Heart left ventricle (tissue), 13 donors: ENCODE data around the gene DZIP1.

Experiments
- POLR2A ChIP-seq, 2 donors: fragments of 450-650 bp; IDR thresholded peaks; one replicate each; pipeline ENCODE4 v1.6.1; 2017; ENCODE audit warnings: antibody characterized with exemption in 2 of 2, mild to moderate bottlenecking in 2 of 2, moderate library complexity in 2 of 2
- TF ChIP-seq, protein P1 (sequence below), 12 donors: fragments of 200-600 bp; sonication (generic) in 4 of 12; IDR thresholded peaks; one replicate each; pipeline versions ENCODE4 v1.5.0 to v1.8.0; 2018 to 2022; ENCODE audit warnings: antibody characterized with exemption in 12 of 12, mild to moderate bottlenecking in 5 of 12
- donor health status: ischemic (EF 13 %, LVEDD 7.1; RV severe dilation, severe dysfunction).
- donor health status: DM: no; HTN: yes; CAD: no.
- donor health status: DM: no; HTN: no; CAD: no.
- donor health status: ischemic (EF 25% LVEDD 6.9; RV normal size, moderate dysfunction).
- donor health status: ischemic (EF 25% LVEDD 5.7; RV mildly dilated, moderate dysfunction).
- donor health status: ischemic (EF 35%, LVEDD 5.7; RV mildly dilated, moderate dysfunction).
- donor health status: nonischemic (EF 11% LVEDD 7.7; RV severe dilation, severe dysfunction).
- donor health status: DM: yes; HTN: yes; CAD: no.
- donor health status: PGD.
- donor health status: ischemic (EF 29% LVEDD 5.4; RV normal size, mild dysfunction).
- donor health status: nonischemic (EF 23%, LVEDD 6.1; RV moderate dilation, normal function).

DNA sequence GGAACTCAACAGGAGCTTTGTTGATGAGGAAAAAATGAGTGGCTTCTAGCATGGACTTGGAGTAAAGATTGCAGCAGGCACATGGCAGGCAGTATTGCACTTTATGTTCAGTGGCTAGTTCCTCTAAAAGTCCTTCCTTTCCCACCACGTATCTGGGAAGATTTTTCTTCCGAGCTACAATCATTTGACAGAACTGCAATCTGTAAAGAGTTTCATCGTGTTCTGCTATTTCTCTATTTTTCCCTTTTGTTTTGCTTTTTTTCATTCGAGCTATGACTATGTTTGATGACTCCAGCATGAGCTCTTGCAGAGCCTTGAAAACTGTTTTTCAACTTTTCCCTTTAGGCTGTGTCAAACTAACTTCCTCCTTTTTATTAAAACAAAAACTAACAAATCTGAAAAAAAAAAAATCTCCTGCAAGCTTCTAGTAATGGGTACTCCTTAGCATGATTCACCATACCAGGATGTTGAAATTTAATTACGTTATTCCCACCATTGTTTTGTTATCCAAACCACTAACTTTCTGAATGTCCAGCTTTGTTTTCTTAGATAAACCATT is 79.7 kb downstream of the DZIP1 start:
- TF ChIP-seq, protein P1, sequence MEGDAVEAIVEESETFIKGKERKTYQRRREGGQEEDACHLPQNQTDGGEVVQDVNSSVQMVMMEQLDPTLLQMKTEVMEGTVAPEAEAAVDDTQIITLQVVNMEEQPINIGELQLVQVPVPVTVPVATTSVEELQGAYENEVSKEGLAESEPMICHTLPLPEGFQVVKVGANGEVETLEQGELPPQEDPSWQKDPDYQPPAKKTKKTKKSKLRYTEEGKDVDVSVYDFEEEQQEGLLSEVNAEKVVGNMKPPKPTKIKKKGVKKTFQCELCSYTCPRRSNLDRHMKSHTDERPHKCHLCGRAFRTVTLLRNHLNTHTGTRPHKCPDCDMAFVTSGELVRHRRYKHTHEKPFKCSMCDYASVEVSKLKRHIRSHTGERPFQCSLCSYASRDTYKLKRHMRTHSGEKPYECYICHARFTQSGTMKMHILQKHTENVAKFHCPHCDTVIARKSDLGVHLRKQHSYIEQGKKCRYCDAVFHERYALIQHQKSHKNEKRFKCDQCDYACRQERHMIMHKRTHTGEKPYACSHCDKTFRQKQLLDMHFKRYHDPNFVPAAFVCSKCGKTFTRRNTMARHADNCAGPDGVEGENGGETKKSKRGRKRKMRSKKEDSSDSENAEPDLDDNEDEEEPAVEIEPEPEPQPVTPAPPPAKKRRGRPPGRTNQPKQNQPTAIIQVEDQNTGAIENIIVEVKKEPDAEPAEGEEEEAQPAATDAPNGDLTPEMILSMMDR (IDR thresholded peaks at IDR 0.05): no peak
- TF ChIP-seq POLR2A (IDR thresholded peaks at IDR 0.05): no peak
